Measurements from ENCODE around the gene ATP4B.

DNA sequence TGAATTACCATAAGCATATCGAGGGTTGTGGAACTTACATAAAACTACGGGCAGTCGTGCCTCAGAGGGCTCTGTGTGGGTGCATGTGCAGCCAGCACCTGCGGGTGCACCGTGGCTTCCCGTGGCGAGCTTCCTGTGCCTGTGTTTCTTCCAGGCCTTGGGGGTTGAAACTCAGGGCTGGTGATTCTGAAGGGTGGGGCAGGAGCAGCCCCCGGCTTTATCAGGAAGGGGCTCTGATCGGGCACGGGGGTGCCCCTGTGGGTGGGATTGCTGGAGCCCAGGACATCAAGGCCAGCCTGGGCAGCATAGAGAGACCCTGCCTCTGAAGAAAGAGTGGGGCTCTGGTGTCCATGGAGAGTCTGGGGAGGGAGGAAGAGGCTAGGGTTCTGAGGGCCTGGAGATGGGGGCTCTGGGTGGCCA is 11.1 kb downstream of the ATP4B start:
- TF ChIP-seq, protein P1, sequence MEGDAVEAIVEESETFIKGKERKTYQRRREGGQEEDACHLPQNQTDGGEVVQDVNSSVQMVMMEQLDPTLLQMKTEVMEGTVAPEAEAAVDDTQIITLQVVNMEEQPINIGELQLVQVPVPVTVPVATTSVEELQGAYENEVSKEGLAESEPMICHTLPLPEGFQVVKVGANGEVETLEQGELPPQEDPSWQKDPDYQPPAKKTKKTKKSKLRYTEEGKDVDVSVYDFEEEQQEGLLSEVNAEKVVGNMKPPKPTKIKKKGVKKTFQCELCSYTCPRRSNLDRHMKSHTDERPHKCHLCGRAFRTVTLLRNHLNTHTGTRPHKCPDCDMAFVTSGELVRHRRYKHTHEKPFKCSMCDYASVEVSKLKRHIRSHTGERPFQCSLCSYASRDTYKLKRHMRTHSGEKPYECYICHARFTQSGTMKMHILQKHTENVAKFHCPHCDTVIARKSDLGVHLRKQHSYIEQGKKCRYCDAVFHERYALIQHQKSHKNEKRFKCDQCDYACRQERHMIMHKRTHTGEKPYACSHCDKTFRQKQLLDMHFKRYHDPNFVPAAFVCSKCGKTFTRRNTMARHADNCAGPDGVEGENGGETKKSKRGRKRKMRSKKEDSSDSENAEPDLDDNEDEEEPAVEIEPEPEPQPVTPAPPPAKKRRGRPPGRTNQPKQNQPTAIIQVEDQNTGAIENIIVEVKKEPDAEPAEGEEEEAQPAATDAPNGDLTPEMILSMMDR (conservative IDR thresholded peaks at IDR 0.05; ENCODE audit: low read length): no peak
- no peak for TF ChIP-seq EZH2phosphoT487 (IDR thresholded peaks at IDR 0.05; ENCODE audit: borderline replicate concordance, low read depth, low read length)
